ENCODE measurements around the gene KRT17. TPM values are rescaled to one million over a fixed set of nuclear protein-coding genes. Genes with fewer than 3 reads are reported as not detected.
"Not testable (repeated sequence)": the region's sequence is repeated elsewhere in the genome, so short reads cannot be mapped to it uniquely, and the experiment has no call there.

Gene KRT17
- total and polyA plus RNA-seq, 2 experiments from 2014 or later: 1.8 to 3.8 TPM

DNA sequence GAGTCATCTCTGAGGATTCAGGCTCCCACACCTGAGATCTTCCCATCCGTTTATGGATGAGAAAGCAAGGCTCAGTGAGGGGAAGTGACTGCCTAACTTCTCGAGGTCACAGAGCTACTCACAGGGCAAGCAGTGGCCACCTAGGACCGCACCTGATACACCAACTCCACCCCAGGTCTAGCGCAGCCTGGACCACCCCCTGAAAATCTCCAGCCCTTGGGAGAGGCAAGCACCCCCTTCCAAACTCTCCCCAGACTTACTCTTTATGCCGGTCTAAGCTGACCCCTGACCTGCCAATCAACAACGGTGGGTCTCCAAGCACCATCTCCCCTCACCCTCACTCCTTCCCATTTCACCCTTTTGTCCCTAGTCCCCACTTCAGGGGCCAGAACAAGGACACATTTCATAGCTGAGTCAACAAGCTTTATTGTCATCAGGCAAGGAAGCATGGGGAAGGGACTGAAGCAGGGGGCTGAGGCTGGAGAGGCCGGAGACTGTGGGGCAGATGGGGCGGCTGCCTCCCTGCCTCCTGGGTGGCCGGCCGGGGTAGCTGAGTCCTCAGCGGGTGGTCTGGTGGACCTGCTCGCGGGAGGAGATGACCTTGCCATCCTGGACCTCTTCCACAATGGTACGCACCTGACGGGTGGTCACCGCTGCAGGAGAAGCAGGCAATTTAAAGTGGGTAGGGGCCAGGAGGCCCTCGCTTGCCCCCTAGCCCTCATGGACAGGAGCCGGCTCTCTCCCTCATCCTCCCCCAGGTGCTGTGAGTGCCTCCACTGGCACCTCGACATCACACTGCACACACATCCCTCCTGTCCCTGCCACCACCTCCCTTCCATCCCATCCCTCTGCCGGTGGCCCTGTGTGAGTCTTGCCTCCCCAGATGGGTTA lies 5.1 kb downstream of the KRT17 start:
- Histone ChIP-seq H3K79me2 (ENCODE audit: insufficient read depth) (no peaks in the 10 kb centered on the region), H3K36me3 (ENCODE audit: low read depth) (no peaks in the 10 kb centered on the region), H3K9ac (no peak overlapping the region), H3K4me3 (no peak overlapping the region), H3K4me1 (ENCODE audit: insufficient read depth) (no peaks in the 10 kb centered on the region), H3K9me2 (ENCODE audit: insufficient read depth) (no peaks in the 10 kb centered on the region), H3K27ac (no peak overlapping the region), H3K4me2 (ENCODE audit: unreplicated experiment) (no peak overlapping the region), H3K9me3 (ENCODE audit: low read depth) (no peaks in the 10 kb centered on the region), H3K27me3 (replicated peaks; ENCODE audit: insufficient read depth) (no peaks in the 10 kb centered on the region; the same call in 1 of the 2 replicates), H2AFZ (no peak overlapping the region), H4K20me1 (ENCODE audit: insufficient read depth) (no peaks in the 10 kb centered on the region), H3F3A (ENCODE audit: insufficient read depth) (no peaks in the 10 kb centered on the region)
- WGBS, 2 experiments (ENCODE audit: low coverage in 1 of 2, low lambda C conversion rate in 2 of 2, missing lambda C conversion rate in 2 of 2): 76 to 77% methylated on average over 18 to 20 of the region's 20 CpGs
- DNase-seq: no peak
- in situ Hi-C loops (cut with MboI): no loop called here
- TF ChIP-seq EZH2 (IDR thresholded peaks at IDR 0.05; ENCODE audit: insufficient read depth, poor library complexity, severe bottlenecking) (no peak), EZH2phosphoT487 (IDR thresholded peaks at IDR 0.05; ENCODE audit: insufficient read depth, low read depth) (no peak)

DNA sequence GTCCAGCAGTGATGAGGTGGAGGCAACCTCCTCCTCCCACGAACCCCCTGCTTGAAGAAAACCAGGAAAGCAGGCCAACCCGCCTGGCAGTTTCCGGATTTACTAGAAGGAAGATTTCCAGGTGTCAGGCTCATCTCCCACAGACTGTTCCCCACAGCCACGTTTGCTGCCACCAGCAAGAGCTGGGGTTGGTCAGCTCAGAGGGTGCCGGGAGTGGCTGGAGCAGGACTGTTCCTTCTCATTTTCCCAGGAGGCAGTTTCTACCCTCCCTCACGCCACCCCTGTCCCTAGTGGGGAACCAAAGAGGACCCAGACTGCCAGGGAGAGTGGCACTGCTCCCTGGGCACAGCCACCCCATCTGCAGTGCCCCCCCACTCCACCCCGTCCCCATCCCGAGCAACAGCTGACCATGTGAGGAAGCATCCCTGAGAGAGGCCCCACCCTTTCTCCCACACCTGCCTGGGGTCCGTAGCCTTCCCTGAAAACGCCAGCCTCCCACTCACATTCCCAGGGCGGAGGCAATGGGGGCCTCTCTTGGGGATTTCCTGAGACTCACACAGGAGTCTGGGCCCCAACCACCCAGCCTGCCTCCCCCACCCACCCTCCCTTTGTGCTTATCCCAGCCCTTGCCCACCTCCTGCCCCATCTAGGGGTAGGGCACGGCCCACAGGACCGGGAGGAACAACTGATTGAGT lies 5.9 kb downstream of the KRT17 start:
- 48 to 56% methylated on average over 9 to 13 of the region's 13 CpGs for WGBS, 2 experiments (ENCODE audit: low coverage in 1 of 2, low lambda C conversion rate in 2 of 2, missing lambda C conversion rate in 2 of 2)
- Histone ChIP-seq H2AFZ (no peak overlapping the region), H3K4me1 (ENCODE audit: insufficient read depth) (no peaks in the 10 kb centered on the region), H3K27me3 (replicated peaks; ENCODE audit: insufficient read depth) (no peaks in the 10 kb centered on the region; the same call in 1 of the 2 replicates), H3K79me2 (ENCODE audit: insufficient read depth) (no peaks in the 10 kb centered on the region), H3K9me2 (ENCODE audit: insufficient read depth) (no peaks in the 10 kb centered on the region), H3K36me3 (ENCODE audit: low read depth) (no peaks in the 10 kb centered on the region), H3K27ac (no peak overlapping the region), H3F3A (ENCODE audit: insufficient read depth) (no peaks in the 10 kb centered on the region), H4K20me1 (ENCODE audit: insufficient read depth) (no peaks in the 10 kb centered on the region), H3K9ac (no peak overlapping the region), H3K4me2 (ENCODE audit: unreplicated experiment) (no peak overlapping the region), H3K4me3 (no peak overlapping the region), H3K9me3 (ENCODE audit: low read depth) (no peaks in the 10 kb centered on the region)
- TF ChIP-seq EZH2phosphoT487 (IDR thresholded peaks at IDR 0.05; ENCODE audit: insufficient read depth, low read depth) (no peak), EZH2 (IDR thresholded peaks at IDR 0.05; ENCODE audit: insufficient read depth, poor library complexity, severe bottlenecking) (no peak)
- in situ Hi-C loops (cut with MboI): no loop called here
- DNase-seq: no peak

DNA sequence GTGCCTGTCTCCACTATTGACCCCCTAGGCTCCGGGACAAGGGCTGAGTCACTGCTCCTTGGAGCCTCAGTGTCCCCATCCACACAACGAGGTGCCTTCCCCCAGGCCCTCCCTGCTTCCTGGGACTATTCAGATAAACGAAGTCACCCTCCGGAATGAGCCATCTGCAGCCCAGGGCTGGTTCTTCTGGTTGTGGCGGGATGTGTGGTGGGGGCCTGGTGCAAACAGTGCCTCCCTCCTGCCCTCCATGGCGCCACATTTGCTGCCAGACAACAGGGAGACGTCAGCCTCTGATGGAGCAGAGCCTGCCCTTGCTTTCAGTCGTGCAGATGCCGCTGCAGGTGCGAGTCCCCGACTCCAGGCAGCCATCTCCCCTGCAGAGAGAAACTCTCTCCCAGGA lies 6.7 kb downstream of the KRT17 start:
- Histone ChIP-seq H4K20me1 (ENCODE audit: insufficient read depth) (no peaks in the 10 kb centered on the region), H2AFZ (no peak overlapping the region), H3K4me1 (ENCODE audit: insufficient read depth) (no peaks in the 10 kb centered on the region; the same call in 1 of the 2 replicates), H3K9me3 (ENCODE audit: low read depth) (no peaks in the 10 kb centered on the region), H3K9ac (no peak overlapping the region), H3K27ac (no peak overlapping the region), H3K36me3 (ENCODE audit: low read depth) (no peaks in the 10 kb centered on the region), H3K27me3 (replicated peaks; ENCODE audit: insufficient read depth) (no peaks in the 10 kb centered on the region; the same call in 1 of the 2 replicates), H3K79me2 (ENCODE audit: insufficient read depth) (no peaks in the 10 kb centered on the region), H3F3A (ENCODE audit: insufficient read depth) (no peaks in the 10 kb centered on the region), H3K9me2 (ENCODE audit: insufficient read depth) (no peaks in the 10 kb centered on the region), H3K4me2 (ENCODE audit: unreplicated experiment) (no peak overlapping the region), H3K4me3 (no peak overlapping the region)
- in situ Hi-C loops (cut with MboI): no loop called here
- TF ChIP-seq EZH2 (IDR thresholded peaks at IDR 0.05; ENCODE audit: insufficient read depth, poor library complexity, severe bottlenecking) (no peak), EZH2phosphoT487 (IDR thresholded peaks at IDR 0.05; ENCODE audit: insufficient read depth, low read depth) (no peak)
- WGBS, 2 experiments (ENCODE audit: low coverage in 1 of 2, low lambda C conversion rate in 2 of 2, missing lambda C conversion rate in 2 of 2): 48 to 57% methylated on average over 11 of the region's 11 CpGs
- no peak for DNase-seq

DNA sequence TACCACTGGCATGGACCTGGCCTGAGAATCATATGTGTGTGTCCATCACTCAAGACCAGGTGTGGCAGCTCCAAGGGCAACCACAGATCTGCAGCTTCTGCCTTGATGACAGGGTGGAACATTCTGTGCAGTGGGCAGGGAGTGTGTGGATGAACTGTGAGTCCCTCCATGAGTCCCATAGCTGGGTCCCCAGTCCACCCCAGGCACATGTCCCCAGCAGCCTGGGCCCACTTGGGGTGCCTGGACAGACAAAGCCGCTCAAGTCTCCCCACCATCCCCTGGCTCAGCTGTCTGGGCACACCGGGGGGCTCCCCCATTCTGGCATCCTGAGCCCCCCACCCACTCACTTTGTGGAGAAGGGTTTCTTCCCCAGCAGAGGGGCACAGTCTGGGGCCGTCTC lies 7.2 kb downstream of the KRT17 start:
- in situ Hi-C loops (cut with MboI): no loop called here
- no peak overlapping the region for H3K27ac ChIP-seq
- DNase-seq: no peak
- H3K79me2 ChIP-seq (ENCODE audit: insufficient read depth): no peaks in the 10 kb centered on the region
- H4K20me1 ChIP-seq (ENCODE audit: insufficient read depth): no peaks in the 10 kb centered on the region
- TF ChIP-seq EZH2 (IDR thresholded peaks at IDR 0.05; ENCODE audit: insufficient read depth, poor library complexity, severe bottlenecking) (no peak), EZH2phosphoT487 (IDR thresholded peaks at IDR 0.05; ENCODE audit: insufficient read depth, low read depth) (no peak)
- H3K9me3 ChIP-seq (ENCODE audit: low read depth): no peaks in the 10 kb centered on the region
- H3K4me3 ChIP-seq: no peak overlapping the region
- WGBS, 2 experiments (ENCODE audit: low coverage in 1 of 2, low lambda C conversion rate in 2 of 2, missing lambda C conversion rate in 2 of 2): 57 to 68% methylated on average over 2 to 3 of the region's 3 CpGs
- no peaks in the 10 kb centered on the region; the same call in 1 of the 2 replicates for H3K27me3 ChIP-seq (replicated peaks; ENCODE audit: insufficient read depth)
- H3K4me1 ChIP-seq (ENCODE audit: insufficient read depth): peaks cover 5% of the 10 kb centered on the region; the same call in 1 of the 2 replicates
- no peak overlapping the region for H2AFZ ChIP-seq
- no peaks in the 10 kb centered on the region for H3K36me3 ChIP-seq (ENCODE audit: low read depth)
- H3K4me2 ChIP-seq (ENCODE audit: unreplicated experiment): no peak overlapping the region
- H3K9me2 ChIP-seq (ENCODE audit: insufficient read depth): no peaks in the 10 kb centered on the region
- H3K9ac ChIP-seq: no peak overlapping the region
- no peaks in the 10 kb centered on the region for H3F3A ChIP-seq (ENCODE audit: insufficient read depth)

DNA sequence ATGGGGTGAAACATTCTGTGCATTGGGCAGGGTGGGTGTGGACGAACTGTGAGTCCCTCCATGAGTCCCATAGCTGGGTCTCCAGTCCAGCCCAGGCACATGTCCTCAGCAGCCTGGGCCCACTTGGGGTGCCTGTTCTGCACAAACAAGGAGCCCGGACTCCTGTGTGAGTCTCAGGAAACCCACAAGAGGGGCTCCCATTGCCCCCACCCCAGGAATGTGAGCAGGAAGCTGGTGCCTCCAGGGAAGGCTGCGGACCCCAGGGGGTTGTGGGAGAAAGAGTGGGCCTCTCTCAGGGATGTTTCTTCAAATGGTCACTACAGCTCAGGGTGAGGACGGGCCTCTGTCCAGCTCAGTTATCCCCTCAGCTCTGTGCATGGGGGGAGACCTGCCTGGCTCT lies 7.9 kb downstream of the KRT17 start:
- H3K27ac ChIP-seq; H4K20me1 ChIP-seq (ENCODE audit: insufficient read depth); H3K9me2 ChIP-seq (ENCODE audit: insufficient read depth); H3K4me1 ChIP-seq (ENCODE audit: insufficient read depth); H3K36me3 ChIP-seq (ENCODE audit: low read depth); H3K27me3 ChIP-seq (replicated peaks; ENCODE audit: insufficient read depth); H2AFZ ChIP-seq; H3K9ac ChIP-seq; H3K79me2 ChIP-seq (ENCODE audit: insufficient read depth); in situ Hi-C loops (cut with MboI); DNase-seq; H3K4me2 ChIP-seq (ENCODE audit: unreplicated experiment); H3K9me3 ChIP-seq (ENCODE audit: low read depth); H3F3A ChIP-seq (ENCODE audit: insufficient read depth); H3K4me3 ChIP-seq: not testable (repeated sequence)
- 82 to 90% methylated on average over 4 of the region's 4 CpGs for WGBS, 2 experiments (ENCODE audit: low coverage in 1 of 2, low lambda C conversion rate in 2 of 2, missing lambda C conversion rate in 2 of 2)
